ENCODE data around the gene RERE. TPM values are rescaled to one million over a fixed set of nuclear protein-coding genes. Genes with fewer than 3 reads are reported as not detected.

RERE gene
- total RNA-seq, 1 experiment from 2014 or later, result 161 TPM

- TF ChIP-seq NR3C1 (CRISPR knock-in tag; conservative IDR thresholded peaks at IDR 0.05; ENCODE audit: low read depth), result no peak
- TF ChIP-seq TEAD4 (CRISPR knock-in tag; IDR thresholded peaks at IDR 0.05), result no peak
- no peak for TF ChIP-seq ZNF121 (CRISPR knock-in tag; IDR thresholded peaks at IDR 0.05)
- TF ChIP-seq ATF1 (CRISPR knock-in tag; IDR thresholded peaks at IDR 0.05), result no peak
- TF ChIP-seq, protein P1, sequence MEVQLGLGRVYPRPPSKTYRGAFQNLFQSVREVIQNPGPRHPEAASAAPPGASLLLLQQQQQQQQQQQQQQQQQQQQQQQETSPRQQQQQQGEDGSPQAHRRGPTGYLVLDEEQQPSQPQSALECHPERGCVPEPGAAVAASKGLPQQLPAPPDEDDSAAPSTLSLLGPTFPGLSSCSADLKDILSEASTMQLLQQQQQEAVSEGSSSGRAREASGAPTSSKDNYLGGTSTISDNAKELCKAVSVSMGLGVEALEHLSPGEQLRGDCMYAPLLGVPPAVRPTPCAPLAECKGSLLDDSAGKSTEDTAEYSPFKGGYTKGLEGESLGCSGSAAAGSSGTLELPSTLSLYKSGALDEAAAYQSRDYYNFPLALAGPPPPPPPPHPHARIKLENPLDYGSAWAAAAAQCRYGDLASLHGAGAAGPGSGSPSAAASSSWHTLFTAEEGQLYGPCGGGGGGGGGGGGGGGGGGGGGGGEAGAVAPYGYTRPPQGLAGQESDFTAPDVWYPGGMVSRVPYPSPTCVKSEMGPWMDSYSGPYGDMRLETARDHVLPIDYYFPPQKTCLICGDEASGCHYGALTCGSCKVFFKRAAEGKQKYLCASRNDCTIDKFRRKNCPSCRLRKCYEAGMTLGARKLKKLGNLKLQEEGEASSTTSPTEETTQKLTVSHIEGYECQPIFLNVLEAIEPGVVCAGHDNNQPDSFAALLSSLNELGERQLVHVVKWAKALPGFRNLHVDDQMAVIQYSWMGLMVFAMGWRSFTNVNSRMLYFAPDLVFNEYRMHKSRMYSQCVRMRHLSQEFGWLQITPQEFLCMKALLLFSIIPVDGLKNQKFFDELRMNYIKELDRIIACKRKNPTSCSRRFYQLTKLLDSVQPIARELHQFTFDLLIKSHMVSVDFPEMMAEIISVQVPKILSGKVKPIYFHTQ (CRISPR knock-in tag; IDR thresholded peaks at IDR 0.05), result no peak
- no peak for TF ChIP-seq MXD4 (CRISPR knock-in tag; IDR thresholded peaks at IDR 0.05; ENCODE audit: borderline replicate concordance)
- TF ChIP-seq JAZF1 (CRISPR knock-in tag; IDR thresholded peaks at IDR 0.05), result no peak
- no peak for TF ChIP-seq CREB1 (CRISPR knock-in tag; IDR thresholded peaks at IDR 0.05)
- no peak for TF ChIP-seq RELA (CRISPR knock-in tag; IDR thresholded peaks at IDR 0.05; ENCODE audit: borderline replicate concordance)
Observed at GRCh38 chr1:8823295-8823664, 5.8 kb upstream of the RERE start (continued).

DNA sequence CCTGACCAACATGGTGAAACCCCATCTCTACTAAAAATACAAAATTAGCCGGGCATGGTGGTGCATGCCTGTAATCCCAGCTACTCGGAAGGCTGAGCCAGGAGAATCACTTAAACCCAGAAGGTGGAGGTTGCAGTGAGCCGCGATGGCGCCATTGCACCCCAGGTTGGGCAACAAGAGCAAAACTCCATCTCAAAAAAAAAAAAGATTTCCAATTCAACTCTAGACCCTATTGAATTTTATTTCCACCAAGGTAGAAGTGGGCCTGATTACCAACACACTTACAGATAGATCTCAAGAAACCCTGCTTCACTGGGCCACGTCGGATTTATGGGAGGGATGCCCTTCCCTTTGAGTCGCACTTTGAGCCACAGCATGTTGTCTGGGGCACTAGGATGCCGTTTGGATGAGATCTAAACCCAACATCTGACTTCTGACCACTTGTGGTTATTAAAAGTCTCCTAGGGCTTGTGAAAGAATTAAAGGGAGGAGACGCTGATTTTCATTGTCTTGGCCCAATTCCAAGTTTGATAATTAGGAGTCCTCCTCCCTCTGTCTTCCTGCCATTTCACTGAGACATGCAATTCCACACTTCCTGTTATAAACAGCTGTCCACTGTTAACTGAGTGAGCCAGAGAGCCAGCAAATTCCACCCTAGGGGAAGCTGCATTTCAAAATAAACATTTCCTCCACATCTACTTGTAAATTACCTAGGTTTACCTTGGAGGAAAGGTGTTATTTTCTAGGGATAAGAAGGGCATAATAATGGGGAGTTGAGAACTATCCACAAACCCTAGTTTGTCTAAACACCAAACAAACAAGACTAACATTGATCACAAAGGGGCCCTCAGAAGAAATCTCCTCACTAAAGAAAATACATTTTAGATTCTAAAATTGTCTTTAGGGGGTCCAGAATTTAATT is 5.2 kb upstream of the RERE start:
- Mint-ChIP-seq H3K9me3 (peaks cover under 1% of the 10 kb centered on the region; the same call in 1 of the 2 replicates), H3K36me3 (no peaks in the 10 kb centered on the region), H3K27me3 (ENCODE audit: low read depth) (0 out of 2 replicates have a peak, but pooled peaks cover 3% of the 10 kb centered on the region), H3K27ac (peak overlapping the region; percentile 83), H3K4me3 (no peak overlapping the region), H3K4me1 (peaks cover 36% of the 10 kb centered on the region)
- TF ChIP-seq GABPB1 (CRISPR knock-in tag; IDR thresholded peaks at IDR 0.05) (0 out of 2 replicates have a peak, but pooled peaks have one; percentile 27), ZBTB43 (CRISPR knock-in tag; IDR thresholded peaks at IDR 0.05) (no peak)
- CTCF ChIA-PET, result interaction anchor here (0.6 to 5.7 kb wide), 4 partner anchors 26 to 307 kb away, joined by 3 to 45 read pairs (median 4); no protein-coding TSS in a partner anchor
- POLR2A ChIA-PET, result interaction anchor here (0.7 kb wide), 1 partner anchor 10 kb away, joined by 3 read pairs; no protein-coding TSS in a partner anchor
- DNase-seq (ENCODE audit: low spot score), result no peak
- 0 out of 2 replicates have a peak, but pooled peaks have one; percentile 17 for ATAC-seq

DNA sequence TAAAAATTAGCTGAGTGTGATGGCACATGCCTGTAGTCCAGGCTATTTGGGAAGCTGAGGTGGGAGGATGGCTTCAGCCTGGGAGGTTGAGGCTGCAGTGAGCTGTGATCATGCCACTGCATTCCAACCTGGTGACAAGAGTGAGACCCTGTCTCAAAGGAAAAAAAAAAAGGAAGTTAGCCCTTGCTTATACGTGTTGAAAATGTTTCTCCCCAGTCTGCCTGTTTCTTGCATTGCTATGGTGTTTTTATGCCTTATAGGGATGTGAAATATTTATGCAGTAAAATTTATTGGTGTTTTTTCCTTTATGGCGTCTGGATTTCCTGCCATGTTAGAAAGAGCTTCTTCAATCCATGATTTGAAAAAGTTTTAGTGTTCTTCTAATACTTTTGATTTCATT is 3.6 kb upstream of the RERE start:
- Mint-ChIP-seq H3K27me3 (ENCODE audit: low read depth) (0 out of 2 replicates have a peak, but pooled peaks cover 2% of the 10 kb centered on the region), H3K27ac (no peak overlapping the region), H3K4me1 (peaks cover 36% of the 10 kb centered on the region), H3K4me3 (no peak overlapping the region), H3K9me3 (no peaks in the 10 kb centered on the region), H3K36me3 (no peaks in the 10 kb centered on the region)
- ChIA-PET POLR2A (no interaction called here), CTCF (interaction anchor here (0.7 to 5.7 kb wide), 3 partner anchors 28 to 142 kb away, joined by 3 to 45 read pairs (median 3); no protein-coding TSS in a partner anchor)
- DNase-seq (ENCODE audit: low spot score) (no peak), ATAC-seq (no peak)
- TF ChIP-seq NFYB (CRISPR knock-in tag; conservative IDR thresholded peaks at IDR 0.05; ENCODE audit: low read depth) (no peak), NR2C2 (CRISPR knock-in tag; IDR thresholded peaks at IDR 0.05) (no peak), ZNF121 (CRISPR knock-in tag; IDR thresholded peaks at IDR 0.05) (no peak), FOXP1 (CRISPR knock-in tag; IDR thresholded peaks at IDR 0.05; ENCODE audit: borderline replicate concordance) (no peak), CTCF (IDR thresholded peaks at IDR 0.05) (no peak), FOXJ3 (CRISPR knock-in tag; IDR thresholded peaks at IDR 0.05; ENCODE audit: borderline replicate concordance) (no peak), ZNF396 (CRISPR knock-in tag; IDR thresholded peaks at IDR 0.05; ENCODE audit: borderline replicate concordance) (no peak), SP1 (CRISPR knock-in tag; conservative IDR thresholded peaks at IDR 0.05) (no peak), E2F4 (CRISPR knock-in tag; IDR thresholded peaks at IDR 0.05; ENCODE audit: borderline replicate concordance, low read depth) (no peak), ZNF416 (CRISPR knock-in tag; IDR thresholded peaks at IDR 0.05) (no peak), TEAD4 (CRISPR knock-in tag; IDR thresholded peaks at IDR 0.05) (no peak), PRRX2 (CRISPR knock-in tag; IDR thresholded peaks at IDR 0.05) (no peak), CREB1 (CRISPR knock-in tag; IDR thresholded peaks at IDR 0.05) (no peak)
- TF ChIP-seq, protein P2, sequence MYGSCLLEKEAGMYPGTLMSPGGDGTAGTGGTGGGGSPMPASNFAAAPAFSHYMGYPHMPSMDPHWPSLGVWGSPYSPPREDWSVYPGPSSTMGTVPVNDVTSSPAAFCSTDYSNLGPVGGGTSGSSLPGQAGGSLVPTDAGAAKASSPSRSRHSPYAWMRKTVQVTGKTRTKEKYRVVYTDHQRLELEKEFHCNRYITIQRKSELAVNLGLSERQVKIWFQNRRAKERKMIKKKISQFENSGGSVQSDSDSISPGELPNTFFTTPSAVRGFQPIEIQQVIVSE (CRISPR knock-in tag; IDR thresholded peaks at IDR 0.05; ENCODE audit: borderline replicate concordance), result no peak

Data from WTC11 (cell line).